HEK293T (cell line): ENCODE data around the gene GIMAP5.

Experiments
- CTCF ChIA-PET: fragments of 350-600 bp; formaldehyde crosslinking; extraction: SDS; loops from one replicate; lab custom pipeline; 2021; ENCODE audit warnings: antibody characterized with exemption, inconsistent platforms; lab: Yijun Ruan, JAX
- POLR2A ChIA-PET: fragments of 350-600 bp; formaldehyde crosslinking; extraction: SDS; loops from one replicate; lab custom pipeline; 2020; ENCODE audit warnings: antibody characterized with exemption, inconsistent platforms; lab: Yijun Ruan, JAX
- DNase-seq: peaks from one replicate; pipeline ENCODE4 v3.0.0; 2012; ENCODE audit warnings: mixed read lengths; ENCODE audit errors: extremely low spot score
- ARNT ChIP-seq: fragments of 450-650 bp; IDR thresholded peaks from 2 replicates; pipeline ENCODE4 v1.6.1; 2017; ENCODE audit warnings: mild to moderate bottlenecking
- BHLHE40 ChIP-seq: fragments of 450-650 bp; IDR thresholded peaks from 2 replicates; pipeline ENCODE4 v1.6.1; 2016; ENCODE audit warnings: mild to moderate bottlenecking, moderate library complexity, borderline replicate concordance
- CTBP1 ChIP-seq: fragments of 450-650 bp; IDR thresholded peaks from 2 replicates; pipeline ENCODE4 v1.6.1; 2016; ENCODE audit warnings: borderline replicate concordance
- ELF4 ChIP-seq: fragments of 450-650 bp; IDR thresholded peaks from 2 replicates; pipeline ENCODE4 v1.6.1; 2017; ENCODE audit warnings: antibody characterized with exemption
- FOXA1 ChIP-seq: fragments of 450-650 bp; IDR thresholded peaks from 2 replicates; pipeline ENCODE4 v1.6.1; 2016; ENCODE audit warnings: mild to moderate bottlenecking
- FOXK2 ChIP-seq: fragments of 450-650 bp; IDR thresholded peaks from 2 replicates; pipeline ENCODE4 v1.6.1; 2016; ENCODE audit warnings: mild to moderate bottlenecking
- FOXM1 ChIP-seq: fragments of 450-650 bp; IDR thresholded peaks from 2 replicates; pipeline ENCODE4 v1.6.1; 2017; ENCODE audit warnings: mild to moderate bottlenecking, borderline replicate concordance
- HDGF ChIP-seq: fragments of 450-650 bp; IDR thresholded peaks from 2 replicates; pipeline ENCODE4 v1.6.1; 2017; ENCODE audit warnings: antibody characterized with exemption, borderline replicate concordance
- L3MBTL2 ChIP-seq: fragments of 450-650 bp; conservative IDR thresholded peaks from 2 replicates; pipeline ENCODE4 v1.6.1; 2016; ENCODE audit warnings: mild to moderate bottlenecking
- LEF1 ChIP-seq: fragments of 450-650 bp; IDR thresholded peaks from 2 replicates; pipeline ENCODE4 v1.6.1; 2017; ENCODE audit warnings: mild to moderate bottlenecking, borderline replicate concordance
- NFRKB ChIP-seq: fragments of 450-650 bp; IDR thresholded peaks from 2 replicates; pipeline ENCODE4 v1.6.1; 2016; ENCODE audit warnings: mild to moderate bottlenecking, moderate library complexity
- PKNOX1 ChIP-seq: fragments of 450-650 bp; IDR thresholded peaks from 2 replicates; pipeline ENCODE4 v1.6.1; 2016
- SP1 ChIP-seq: fragments of 450-650 bp; IDR thresholded peaks from 2 replicates; pipeline ENCODE4 v1.6.1; 2017
- SUZ12 ChIP-seq: fragments of 450-650 bp; IDR thresholded peaks from 2 replicates; pipeline ENCODE4 v1.6.1; 2016; ENCODE audit warnings: mild to moderate bottlenecking
- TARDBP ChIP-seq: fragments of 450-650 bp; IDR thresholded peaks from 2 replicates; pipeline ENCODE4 v1.6.1; 2016
- ZNF384 ChIP-seq: fragments of 450-650 bp; IDR thresholded peaks from 2 replicates; pipeline ENCODE4 v1.6.1; 2016

Gene GIMAP5

GRCh38 chr7:150738591-150739001 lies 1.4 kb downstream of the GIMAP5 start:
- no peak for DNase-seq
- TF ChIP-seq FOXA1, result no peak
- TF ChIP-seq ARNT, result no peak
- TF ChIP-seq SUZ12, result no peak
- no peak for TF ChIP-seq L3MBTL2
- TF ChIP-seq ELF4, result no peak
- TF ChIP-seq ZNF384, result no peak
- no peak for TF ChIP-seq PKNOX1
- no peak for TF ChIP-seq FOXM1
- TF ChIP-seq LEF1, result no peak
- ChIA-PET CTCF (no interaction called here), POLR2A (no interaction called here)

DNA sequence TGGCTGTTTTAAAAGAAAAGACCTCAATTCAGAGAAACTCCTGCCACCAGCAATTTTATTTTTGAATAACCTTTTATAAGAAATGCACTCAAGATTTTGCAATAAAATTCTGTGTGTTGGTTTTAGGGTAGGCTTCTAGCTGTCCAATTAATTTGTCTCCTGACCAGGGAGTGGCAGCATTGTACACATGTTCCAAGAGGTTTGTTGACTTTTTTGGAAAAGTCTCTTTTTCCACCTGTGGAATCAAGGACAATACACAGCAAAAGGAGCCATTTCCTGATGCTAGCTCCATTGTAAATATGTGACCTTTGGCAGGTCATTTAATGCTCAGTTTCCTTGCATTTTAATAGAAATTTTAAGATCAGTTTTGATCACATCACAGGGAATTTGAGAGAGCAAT lies 1.8 kb downstream of the GIMAP5 start:
- DNase-seq, result no peak
- ChIA-PET CTCF (no interaction called here), POLR2A (no interaction called here)
- TF ChIP-seq BHLHE40 (no peak), LEF1 (no peak), SUZ12 (no peak), PKNOX1 (no peak), ELF4 (no peak), L3MBTL2 (no peak), FOXK2 (no peak), ZNF384 (no peak), SP1 (no peak)

- TF ChIP-seq FOXM1 (no peak), FOXK2 (no peak), L3MBTL2 (no peak), FOXA1 (no peak), HDGF (no peak), SUZ12 (no peak), BHLHE40 (no peak), PKNOX1 (no peak), LEF1 (no peak), SP1 (no peak), ARNT (no peak), ELF4 (no peak), ZNF384 (no peak), TARDBP (no peak), CTBP1 (no peak), NFRKB (no peak)
- CTCF ChIA-PET, result no interaction called here
- DNase-seq, result no peak
- POLR2A ChIA-PET, result no interaction called here
These were observed 2.8 kb downstream of the GIMAP5 start for GRCh38 chr7:150740053-150740452.

GRCh38 chr7:150742286-150742968 lies 5.2 kb downstream of the GIMAP5 start:
- no peak for DNase-seq
- CTCF ChIA-PET, result interaction anchor here (0.6 to 1.4 kb wide), 2 partner anchors 9 to 294 kb away, joined by 3 to 4 read pairs; no protein-coding TSS in a partner anchor
- TF ChIP-seq CTBP1 (no peak), LEF1 (no peak), HDGF (no peak), TARDBP (no peak), PKNOX1 (no peak)
- POLR2A ChIA-PET, result no interaction called here

DNA sequence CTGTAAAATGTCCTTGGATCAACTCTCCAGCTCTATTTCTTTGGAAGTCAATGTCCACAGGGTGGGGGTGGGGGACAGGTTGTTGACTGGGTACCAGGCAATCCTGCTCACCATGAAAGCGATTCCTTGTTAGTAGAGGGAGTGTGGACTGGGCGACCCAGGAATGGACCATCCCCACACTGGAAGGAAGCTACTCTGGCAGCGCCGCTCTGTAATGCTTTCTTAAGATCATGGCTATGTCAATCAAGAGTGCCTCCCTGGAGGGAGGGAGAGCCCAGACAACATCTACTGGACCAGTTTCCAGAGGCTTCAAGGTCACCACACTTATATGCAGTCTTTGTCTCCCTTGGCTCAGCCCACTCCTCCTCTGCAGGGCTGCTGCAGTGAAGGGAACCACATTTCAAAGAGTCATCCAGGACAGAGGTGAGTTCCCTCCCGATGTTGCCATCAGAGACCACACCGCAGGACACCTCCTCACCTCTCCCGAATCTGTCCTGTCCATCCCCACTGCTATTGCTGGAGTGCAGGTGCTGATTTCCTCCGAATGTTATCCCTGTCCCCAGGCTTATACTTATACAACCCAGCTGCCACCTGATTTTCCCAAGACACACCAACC lies 6.9 kb downstream of the GIMAP5 start:
- ChIA-PET POLR2A (no interaction called here), CTCF (interaction anchor here (0.6 to 1.4 kb wide), 2 partner anchors 184 to 295 kb away, joined by 3 to 4 read pairs; no protein-coding TSS in a partner anchor)
- TF ChIP-seq SUZ12, result no peak
- no peak for DNase-seq

DNA sequence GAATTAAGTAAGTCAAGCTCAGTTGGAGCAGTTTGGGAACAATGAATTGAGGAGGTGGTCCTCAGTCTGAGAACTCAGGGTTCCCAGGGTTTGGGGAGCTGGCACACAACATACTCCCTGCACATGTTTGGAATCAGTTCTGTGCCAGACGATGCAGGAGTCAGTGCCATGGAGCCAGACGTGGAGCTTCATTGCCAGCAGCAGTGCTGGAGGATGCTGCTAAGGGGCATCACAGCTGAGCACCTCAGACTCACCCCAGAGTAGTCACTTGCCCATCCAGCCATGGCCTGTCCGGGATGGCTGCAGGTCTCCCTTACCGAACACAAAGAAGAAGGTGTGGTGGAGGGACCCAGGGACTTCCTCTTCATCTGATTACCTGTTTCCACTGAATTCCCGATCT lies 7.9 kb downstream of the GIMAP5 start:
- ChIA-PET CTCF (interaction anchor here (0.6 kb wide), 1 partner anchor 11 kb away, joined by 3 read pairs; no protein-coding TSS in a partner anchor), POLR2A (no interaction called here)
- no peak for DNase-seq
- TF ChIP-seq L3MBTL2 (no peak), BHLHE40 (no peak), LEF1 (no peak), ZNF384 (no peak), FOXK2 (no peak), ARNT (no peak), FOXA1 (no peak), SUZ12 (no peak), NFRKB (no peak), CTBP1 (no peak), ELF4 (no peak), PKNOX1 (no peak), HDGF (no peak), SP1 (no peak), TARDBP (no peak), FOXM1 (no peak)
